ENCODE measurements around the gene TEX2.
A peak's percentile ranks its signal among the peaks of the same experiment; 100 is the strongest.

Gene TEX2

GRCh38 chr17:64275016-64275415 is 12.0 kb upstream of the TEX2 start:
- no peaks in the 10 kb centered on the region for H3K36me3 ChIP-seq (ENCODE audit: control insufficient read depth in 1 of 2, insufficient read depth in 2 of 2, low read depth in 1 of 2, low read length in 2 of 2)
- DNase-seq = no peak
- 88% methylated on average over 3 of the region's 3 CpGs for WGBS

DNA sequence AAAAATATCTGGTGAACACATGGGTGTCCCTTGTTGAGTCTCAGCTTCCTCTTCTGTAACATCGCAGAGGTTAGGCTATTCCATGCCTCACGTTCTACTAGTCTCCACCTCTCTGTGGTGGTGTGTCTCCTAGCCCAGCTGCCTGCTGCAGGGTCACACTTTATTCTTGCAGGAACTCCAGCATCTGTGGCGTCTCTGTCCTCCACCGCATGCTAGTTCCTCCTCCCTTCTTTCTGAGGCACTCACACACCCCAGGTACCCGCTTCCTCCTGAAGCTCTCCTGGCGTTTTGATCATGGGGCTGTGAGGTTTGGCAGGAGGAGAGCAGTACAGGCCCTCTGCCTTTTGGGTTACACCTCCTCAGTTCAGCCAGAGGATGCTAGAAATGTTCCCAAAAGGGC is 9.9 kb upstream of the TEX2 start:
- WGBS = 92% methylated on average over 6 of the region's 6 CpGs
- Histone ChIP-seq H2AK5ac (ENCODE audit: low read length, severe bottlenecking) (no peak overlapping the region), H3K79me1 (replicated peaks; ENCODE audit: low read length, poor library complexity, severe bottlenecking) (no peaks in the 10 kb centered on the region), H3K4me3 (ENCODE audit: insufficient read depth in 1 of 2, low read depth in 1 of 2, low read length in 2 of 2) (no peak overlapping the region), H3K4me2 (ENCODE audit: low read length, poor library complexity, severe bottlenecking) (no peak overlapping the region), H2BK5ac (ENCODE audit: low read depth, low read length, poor library complexity, severe bottlenecking) (no peak overlapping the region), H3K9ac (ENCODE audit: low read length) (no peak overlapping the region), H3K27ac (ENCODE audit: low read length, poor library complexity, severe bottlenecking) (no peak overlapping the region), H2BK15ac (ENCODE audit: low read depth, poor library complexity, severe bottlenecking) (no peak overlapping the region), H3K23ac (ENCODE audit: low read length in 2 of 2) (no peak overlapping the region), H3K14ac (ENCODE audit: low read length in 2 of 2) (no peak overlapping the region), H3K4ac (ENCODE audit: low read depth in 1 of 2, low read length in 2 of 2) (no peak overlapping the region), H3K36me3 (ENCODE audit: control insufficient read depth in 1 of 2, insufficient read depth in 2 of 2, low read depth in 1 of 2, low read length in 2 of 2) (no peaks in the 10 kb centered on the region), H3K4me1 (ENCODE audit: control insufficient read depth, insufficient read depth, low read depth, low read length) (peaks cover 2% of the 10 kb centered on the region), H4K91ac (ENCODE audit: low read length) (peak overlapping the region; percentile 3), H3K9me3 (ENCODE audit: control insufficient read depth, low read length) (peaks cover 14% of the 10 kb centered on the region), H4K8ac (ENCODE audit: low read length) (no peak overlapping the region), H2BK12ac (ENCODE audit: low read length in 2 of 2) (no peak overlapping the region), H2AFZ (ENCODE audit: low read depth, low read length) (no peak overlapping the region), H3K27me3 (ENCODE audit: control insufficient read depth in 1 of 2, insufficient read depth in 1 of 2, low read length in 2 of 2) (peaks cover 10 to 24% of the 10 kb centered on the region in 2 experiments), H2BK120ac (ENCODE audit: low read depth, low read length) (no peak overlapping the region), H3K18ac (ENCODE audit: low read depth in 1 of 2, low read length in 2 of 2) (no peak overlapping the region)
- DNase-seq = no peak

More at GRCh38 chr17:64275016-64275415, 12.0 kb upstream of the TEX2 start:
- no peak overlapping the region for H3K4me3 ChIP-seq (ENCODE audit: insufficient read depth in 1 of 2, low read depth in 1 of 2, low read length in 2 of 2)
- no peak overlapping the region for H3K9ac ChIP-seq (ENCODE audit: low read length)
- no peak overlapping the region for H3K27ac ChIP-seq (ENCODE audit: low read length, poor library complexity, severe bottlenecking)
- H2AK5ac ChIP-seq (ENCODE audit: low read length, severe bottlenecking) = no peak overlapping the region
- H3K18ac ChIP-seq (ENCODE audit: low read depth in 1 of 2, low read length in 2 of 2) = no peak overlapping the region
- H4K91ac ChIP-seq (ENCODE audit: low read length) = no peak overlapping the region
- no peak overlapping the region for H2BK5ac ChIP-seq (ENCODE audit: low read depth, low read length, poor library complexity, severe bottlenecking)
- H3K27me3 ChIP-seq (ENCODE audit: control insufficient read depth in 1 of 2, insufficient read depth in 1 of 2, low read length in 2 of 2) = peaks cover under 1 to 6% of the 10 kb centered on the region in 2 experiments
- peaks cover 14% of the 10 kb centered on the region for H3K9me3 ChIP-seq (ENCODE audit: control insufficient read depth, low read length)
- H3K79me1 ChIP-seq (replicated peaks; ENCODE audit: low read length, poor library complexity, severe bottlenecking) = no peaks in the 10 kb centered on the region
- no peak overlapping the region for H2BK12ac ChIP-seq (ENCODE audit: low read length in 2 of 2)
- no peak overlapping the region for H2AFZ ChIP-seq (ENCODE audit: low read depth, low read length)
- H3K4me1 ChIP-seq (ENCODE audit: control insufficient read depth, insufficient read depth, low read depth, low read length) = peaks cover 2% of the 10 kb centered on the region
- H2BK120ac ChIP-seq (ENCODE audit: low read depth, low read length) = no peak overlapping the region
- H3K23ac ChIP-seq (ENCODE audit: low read length in 2 of 2) = no peak overlapping the region
- H3K4me2 ChIP-seq (ENCODE audit: low read length, poor library complexity, severe bottlenecking) = no peak overlapping the region
- H3K14ac ChIP-seq (ENCODE audit: low read length in 2 of 2) = no peak overlapping the region
- no peak overlapping the region for H3K4ac ChIP-seq (ENCODE audit: low read depth in 1 of 2, low read length in 2 of 2)
- H2BK15ac ChIP-seq (ENCODE audit: low read depth, poor library complexity, severe bottlenecking) = no peak overlapping the region
- H4K8ac ChIP-seq (ENCODE audit: low read length) = no peak overlapping the region

DNA sequence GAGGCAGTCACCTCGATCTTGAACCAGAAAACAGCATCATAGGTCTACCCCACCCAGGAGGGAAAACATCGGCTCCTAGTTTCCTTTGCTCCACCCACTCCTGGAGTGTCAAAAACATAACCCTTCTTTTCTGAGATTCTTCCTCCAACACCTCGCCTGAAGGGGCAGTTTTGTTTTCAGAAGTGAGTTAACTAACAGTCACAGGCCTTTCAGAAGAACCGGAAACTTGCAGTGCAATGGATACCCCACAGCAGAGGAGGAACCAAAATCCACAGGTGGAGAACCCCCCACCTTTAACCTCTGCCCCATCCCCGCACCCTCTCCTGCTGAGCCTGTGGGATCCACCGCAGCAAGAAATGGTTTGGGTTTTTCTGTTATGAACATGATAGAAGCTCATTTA is 7.8 kb upstream of the TEX2 start:
- peaks cover 2% of the 10 kb centered on the region for H3K4me1 ChIP-seq (ENCODE audit: control insufficient read depth, insufficient read depth, low read depth, low read length)
- H2BK15ac ChIP-seq (ENCODE audit: low read depth, poor library complexity, severe bottlenecking) = no peak overlapping the region
- no peak overlapping the region for H3K14ac ChIP-seq (ENCODE audit: low read length in 2 of 2)
- H3K18ac ChIP-seq (ENCODE audit: low read depth in 1 of 2, low read length in 2 of 2) = no peak overlapping the region
- no peak overlapping the region for H3K27ac ChIP-seq (ENCODE audit: low read length, poor library complexity, severe bottlenecking)
- H3K4me3 ChIP-seq (ENCODE audit: insufficient read depth in 1 of 2, low read depth in 1 of 2, low read length in 2 of 2) = no peak overlapping the region
- H3K27me3 ChIP-seq (ENCODE audit: control insufficient read depth in 1 of 2, insufficient read depth in 1 of 2, low read length in 2 of 2) = peaks cover 10 to 35% of the 10 kb centered on the region in 2 experiments
- no peak overlapping the region for H2BK12ac ChIP-seq (ENCODE audit: low read length in 2 of 2)
- 72% methylated on average over 3 of the region's 6 CpGs for WGBS
- H2AFZ ChIP-seq (ENCODE audit: low read depth, low read length) = no peak overlapping the region
- no peak overlapping the region for H2AK5ac ChIP-seq (ENCODE audit: low read length, severe bottlenecking)
- no peak overlapping the region for H3K9ac ChIP-seq (ENCODE audit: low read length)
- H3K23ac ChIP-seq (ENCODE audit: low read length in 2 of 2) = no peak overlapping the region
- H3K4ac ChIP-seq (ENCODE audit: low read depth in 1 of 2, low read length in 2 of 2) = no peak overlapping the region
- no peaks in the 10 kb centered on the region for H3K79me1 ChIP-seq (replicated peaks; ENCODE audit: low read length, poor library complexity, severe bottlenecking)
- H4K91ac ChIP-seq (ENCODE audit: low read length) = no peak overlapping the region
- no peak overlapping the region for H2BK5ac ChIP-seq (ENCODE audit: low read depth, low read length, poor library complexity, severe bottlenecking)
- DNase-seq = no peak
- peaks cover 14% of the 10 kb centered on the region for H3K9me3 ChIP-seq (ENCODE audit: control insufficient read depth, low read length)
- no peaks in the 10 kb centered on the region for H3K36me3 ChIP-seq (ENCODE audit: control insufficient read depth in 1 of 2, insufficient read depth in 2 of 2, low read depth in 1 of 2, low read length in 2 of 2)
- H4K8ac ChIP-seq (ENCODE audit: low read length) = no peak overlapping the region
- H2BK120ac ChIP-seq (ENCODE audit: low read depth, low read length) = no peak overlapping the region
- H3K4me2 ChIP-seq (ENCODE audit: low read length, poor library complexity, severe bottlenecking) = no peak overlapping the region

DNA sequence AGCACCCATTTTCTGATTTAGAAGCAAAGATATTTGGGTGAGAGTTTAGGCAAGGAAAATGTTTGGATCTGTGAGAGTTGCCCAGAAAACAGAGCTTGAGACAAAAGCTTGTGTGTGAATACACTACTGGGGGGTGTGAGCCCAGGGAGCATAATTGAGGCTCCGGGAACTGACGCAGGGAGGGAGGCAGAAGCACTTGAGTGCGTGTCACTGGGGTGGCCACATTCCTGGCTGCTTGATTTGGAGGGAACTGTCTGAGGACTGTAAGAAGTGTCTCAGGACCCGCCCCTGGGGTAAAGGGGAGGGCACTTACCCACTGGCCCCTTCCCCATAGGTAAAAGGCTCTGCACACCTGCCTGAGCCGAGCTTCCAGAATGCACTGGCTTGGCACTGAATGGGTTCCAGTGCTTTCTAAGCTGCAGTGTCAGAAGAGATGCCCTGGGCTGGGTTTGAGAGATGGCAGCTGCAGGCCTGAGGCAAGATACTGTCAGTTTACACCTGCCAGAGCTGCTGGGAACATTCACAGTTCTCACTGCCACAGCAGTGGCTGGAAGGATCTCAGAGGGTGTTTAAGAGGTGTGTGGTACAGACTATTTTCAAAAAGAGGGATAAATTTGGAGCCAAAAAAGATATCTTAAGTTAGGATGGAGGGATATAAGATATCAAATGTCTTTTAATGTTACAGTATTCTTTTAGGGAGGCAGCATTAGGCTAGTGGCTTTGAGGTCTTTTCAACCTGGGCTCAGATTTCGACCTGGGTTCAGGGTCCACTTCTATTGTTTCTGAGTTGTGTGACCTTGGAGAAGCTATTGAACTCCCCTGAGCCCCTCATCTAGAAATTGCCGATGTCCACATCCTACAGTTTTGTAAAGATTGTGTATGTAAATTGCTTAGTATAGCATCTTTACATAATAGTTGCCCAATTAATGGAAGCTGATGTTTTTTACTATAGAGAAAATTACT is 6.9 kb upstream of the TEX2 start:
- Histone ChIP-seq H3K9me3 (ENCODE audit: control insufficient read depth, low read length) (peaks cover 14% of the 10 kb centered on the region), H2BK15ac (ENCODE audit: low read depth, poor library complexity, severe bottlenecking) (no peak overlapping the region), H3K4ac (ENCODE audit: low read depth in 1 of 2, low read length in 2 of 2) (no peak overlapping the region), H2BK12ac (ENCODE audit: low read length in 2 of 2) (no peak overlapping the region), H3K9ac (ENCODE audit: low read length) (no peak overlapping the region), H2BK5ac (ENCODE audit: low read depth, low read length, poor library complexity, severe bottlenecking) (no peak overlapping the region), H3K79me1 (replicated peaks; ENCODE audit: low read length, poor library complexity, severe bottlenecking) (no peaks in the 10 kb centered on the region), H2AFZ (ENCODE audit: low read depth, low read length) (no peak overlapping the region), H4K8ac (ENCODE audit: low read length) (no peak overlapping the region), H3K4me1 (ENCODE audit: control insufficient read depth, insufficient read depth, low read depth, low read length) (peaks cover 2% of the 10 kb centered on the region), H2BK120ac (ENCODE audit: low read depth, low read length) (no peak overlapping the region), H3K27me3 (ENCODE audit: control insufficient read depth in 1 of 2, insufficient read depth in 1 of 2, low read length in 2 of 2) (peaks cover 10 to 35% of the 10 kb centered on the region in 2 experiments), H3K4me2 (ENCODE audit: low read length, poor library complexity, severe bottlenecking) (no peak overlapping the region), H3K23ac (ENCODE audit: low read length in 2 of 2) (no peak overlapping the region), H4K91ac (ENCODE audit: low read length) (no peak overlapping the region), H3K27ac (ENCODE audit: low read length, poor library complexity, severe bottlenecking) (no peak overlapping the region), H3K4me3 (ENCODE audit: insufficient read depth in 1 of 2, low read depth in 1 of 2, low read length in 2 of 2) (no peak overlapping the region), H3K36me3 (ENCODE audit: control insufficient read depth in 1 of 2, insufficient read depth in 2 of 2, low read depth in 1 of 2, low read length in 2 of 2) (no peaks in the 10 kb centered on the region), H2AK5ac (ENCODE audit: low read length, severe bottlenecking) (no peak overlapping the region), H3K18ac (ENCODE audit: low read depth in 1 of 2, low read length in 2 of 2) (no peak overlapping the region), H3K14ac (ENCODE audit: low read length in 2 of 2) (no peak overlapping the region)
- 58% methylated on average over 6 of the region's 7 CpGs for WGBS
- no peak for DNase-seq
